Measurements from ENCODE around the gene SETBP1. TPM values are rescaled to one million over a fixed set of nuclear protein-coding genes. Genes with fewer than 3 reads are reported as not detected.

The SETBP1 gene
- total and polyA plus RNA-seq, 2 of the 8 experiments (the other 6 are each of a cell fraction or from before 2014, with no cell fraction given) = 2.0 to 6.5 TPM

DNA sequence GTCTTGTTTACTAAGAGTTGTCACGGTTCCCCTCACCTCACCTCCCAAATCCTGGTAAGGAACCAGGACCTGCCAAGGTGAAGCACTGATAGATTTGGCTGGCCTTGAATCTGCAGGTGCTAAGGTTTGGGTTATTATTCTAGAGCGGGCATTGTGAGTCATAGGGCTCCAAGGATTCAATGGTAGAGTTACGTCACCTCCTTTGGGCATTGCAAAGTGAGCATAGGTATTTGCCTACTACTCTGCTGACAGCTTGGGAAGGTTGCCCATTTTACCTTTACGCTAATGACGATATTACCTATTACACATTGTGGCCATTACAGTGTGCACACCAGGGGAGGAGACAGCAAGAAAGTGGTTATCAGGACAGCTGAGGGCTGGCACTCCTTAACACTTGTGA is 59.3 kb downstream of the SETBP1 start:
- Histone ChIP-seq H3K4me3 (ENCODE audit: extremely low read depth in 1 of 4, insufficient read depth in 2 of 4, low read depth in 3 of 4, low read length in 4 of 4) (no peak overlapping the region), H2AK5ac (ENCODE audit: low read depth, low read length) (no peak overlapping the region), H3K9ac (replicated peaks in 1 of 4; ENCODE audit: extremely low read depth in 1 of 4, low read depth in 3 of 4, low read length in 3 of 4) (no peak overlapping the region), H4K20me1 (replicated peaks in 1 of 2; ENCODE audit: control insufficient read depth in 1 of 2, insufficient read depth in 2 of 2, low read length in 2 of 2) (no peaks in the 10 kb centered on the region), H2BK5ac (ENCODE audit: low read depth, low read length) (no peak overlapping the region), H2BK20ac (ENCODE audit: low read length) (no peak overlapping the region), H3K4me1 (replicated peaks in 1 of 4; ENCODE audit: control insufficient read depth in 3 of 4, insufficient read depth in 4 of 4, low read length in 3 of 4) (peaks cover 8 to 20% (median 14%) of the 10 kb centered on the region in 4 experiments), H3K4ac (replicated peaks; ENCODE audit: insufficient read length, low read depth, low read length) (no peak overlapping the region), H3K79me2 (ENCODE audit: control insufficient read depth in 1 of 2, insufficient read depth in 2 of 2, low read length in 2 of 2) (no peaks in the 10 kb centered on the region), H3K36me3 (ENCODE audit: control insufficient read depth in 2 of 4, insufficient read depth in 4 of 4, low read length in 3 of 4) (no peaks in the 10 kb centered on the region; a peak in 1 of 8 replicates), H2AFZ (ENCODE audit: low read length) (no peak overlapping the region), H3K79me1 (ENCODE audit: low read depth, low read length) (no peaks in the 10 kb centered on the region), H3K23ac (ENCODE audit: insufficient read length) (no peak overlapping the region), H3K14ac (ENCODE audit: insufficient read length) (no peak overlapping the region), H3K27ac (ENCODE audit: low read depth, low read length) (no peak overlapping the region), H3K9me3 (ENCODE audit: insufficient read depth in 2 of 2, low read depth in 1 of 2, low read length in 1 of 2) (no peaks in the 10 kb centered on the region), H4K91ac (replicated peaks; ENCODE audit: insufficient read length, low read length) (no peak overlapping the region), H3K27me3 (replicated peaks in 1 of 4; ENCODE audit: control insufficient read depth in 3 of 4, extremely low read depth in 1 of 4, insufficient read depth in 3 of 4, low read length in 3 of 4) (no peaks in the 10 kb centered on the region; a peak in 2 of 7 replicates), H3K56ac (replicated peaks; ENCODE audit: insufficient read length, low read depth, low read length) (no peak overlapping the region), H3K18ac (ENCODE audit: extremely low read depth, low read length) (no peak overlapping the region), H2BK15ac (ENCODE audit: low read length) (no peak overlapping the region), H3K4me2 (ENCODE audit: insufficient read depth in 1 of 2, low read depth in 2 of 2, low read length in 2 of 2) (no peak overlapping the region), H4K5ac (ENCODE audit: insufficient read length, low read depth, low read length) (no peak overlapping the region), H2BK12ac (ENCODE audit: low read depth, low read length) (no peak overlapping the region), H2BK120ac (replicated peaks; ENCODE audit: low read depth, low read length) (no peak overlapping the region), H3K23me2 (ENCODE audit: low read depth, low read length) (peaks cover 3% of the 10 kb centered on the region; the same call in 1 of the 2 replicates), H4K8ac (ENCODE audit: extremely low read depth, insufficient read depth, low read length) (no peak overlapping the region)
- ChIA-PET POLR2A (ENCODE audit: partially characterized antibody) (no interaction called here), CTCF (ENCODE audit: partially characterized antibody) (no interaction called here)
- DNase-seq (ENCODE audit: low read depth in 1 of 2, low spot score in 2 of 2) = no peak
- no peak for FAIRE-seq
- 88% methylated on average over 5 of the region's 5 CpGs; no CpG with 5 or more reads in 1 of the 2 experiments for WGBS, 2 experiments (ENCODE audit: extremely low coverage in 1 of 2, insufficient coverage in 1 of 2, insufficient read length in 1 of 2, insufficient replicate concordance in 2 of 2, low coverage in 1 of 2, low lambda C conversion rate in 2 of 2, missing lambda C conversion rate in 1 of 2)
- TF ChIP-seq CBX8 (IDR thresholded peaks at IDR 0.05; ENCODE audit: borderline replicate concordance, low read depth, low read length) (no peak), CHD2 (IDR thresholded peaks at IDR 0.05; ENCODE audit: low read length) (no peak), POLR2A (IDR thresholded peaks at IDR 0.05; ENCODE audit: control extremely low read depth in 1 of 2, low read depth in 2 of 2, low read length in 2 of 2) (no peak), NRF1 (IDR thresholded peaks at IDR 0.05; ENCODE audit: low read depth, low read length) (no peak), KDM4A (IDR thresholded peaks at IDR 0.05; ENCODE audit: low read depth, low read length, severe bottlenecking) (no peak), CREB1 (IDR thresholded peaks at IDR 0.05) (no peak), HDAC6 (IDR thresholded peaks at IDR 0.05; ENCODE audit: low read depth, low read length) (no peak), SP1 (IDR thresholded peaks at IDR 0.05; ENCODE audit: low read depth, low read length) (no peak), GABPA (IDR thresholded peaks at IDR 0.05; ENCODE audit: borderline replicate concordance, insufficient read depth, low read length) (no peak), ZNF274 (IDR thresholded peaks at IDR 0.05; ENCODE audit: borderline replicate concordance, extremely low read depth, low read length) (no peak), KDM5A (IDR thresholded peaks at IDR 0.05; ENCODE audit: low read length) (no peak), SRF (IDR thresholded peaks at IDR 0.05; ENCODE audit: low read depth, low read length) (no peak), GTF2F1 (IDR thresholded peaks at IDR 0.05; ENCODE audit: borderline replicate concordance, low read depth, low read length) (no peak)
- TF ChIP-seq, protein P1, sequence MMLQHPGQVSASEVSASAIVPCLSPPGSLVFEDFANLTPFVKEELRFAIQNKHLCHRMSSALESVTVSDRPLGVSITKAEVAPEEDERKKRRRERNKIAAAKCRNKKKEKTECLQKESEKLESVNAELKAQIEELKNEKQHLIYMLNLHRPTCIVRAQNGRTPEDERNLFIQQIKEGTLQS (IDR thresholded peaks at IDR 0.05; ENCODE audit: insufficient read depth, low read depth, low read length) = no peak

All from H1 (cell line).